DMS 273 (cell line): ENCODE data around the gene CACUL1.
"Not testable (repeated sequence)": the region's sequence is repeated elsewhere in the genome, so short reads cannot be mapped to it uniquely, and the experiment has no call there.

ENCODE experiments used
- DNase-seq: peaks from one replicate; lab custom pipeline; 2025; ENCODE audit not compliant: unreplicated experiment; lab: John Stamatoyannopoulos, UW

CACUL1 gene

GRCh38 chr10:118754556-118755423, at the start of gene CACUL1:
Gene CACUL1, minus strand, starts transcription at chr10:118754970. Its CDS starts 208 bp downstream, at chr10:118754762.
- peak; percentile 99 for DNase-seq

- DNase-seq = no peak
These were observed 49.5 kb upstream of the CACUL1 start for GRCh38 chr10:118804262-118804773.

- no peak for DNase-seq
These were observed 47.5 kb upstream of the CACUL1 start for GRCh38 chr10:118802126-118802793.

GRCh38 chr10:118800920-118801319, 46.1 kb upstream of the CACUL1 start:
- DNase-seq = peak; percentile 60

- DNase-seq = no peak
These were observed 45.0 kb upstream of the CACUL1 start for GRCh38 chr10:118799777-118800176.

- no peak for DNase-seq
These were observed 43.5 kb upstream of the CACUL1 start for GRCh38 chr10:118798231-118798662.

- not testable (repeated sequence) for DNase-seq
These were observed 40.2 kb upstream of the CACUL1 start for GRCh38 chr10:118794971-118795370.

- DNase-seq = no peak
These were observed 38.8 kb upstream of the CACUL1 start for GRCh38 chr10:118793545-118793944.

GRCh38 chr10:118792526-118792925, 37.8 kb upstream of the CACUL1 start:
- DNase-seq = no peak

GRCh38 chr10:118790058-118790457, 35.3 kb upstream of the CACUL1 start:
- no peak for DNase-seq

GRCh38 chr10:118785551-118785950, 30.8 kb upstream of the CACUL1 start:
- DNase-seq = no peak

- no peak for DNase-seq
These were observed 29.2 kb upstream of the CACUL1 start for GRCh38 chr10:118783776-118784545.

- DNase-seq = not testable (repeated sequence)
These were observed 28.2 kb upstream of the CACUL1 start for GRCh38 chr10:118782916-118783465.

GRCh38 chr10:118781541-118781940, 26.8 kb upstream of the CACUL1 start:
- DNase-seq = no peak

GRCh38 chr10:118778727-118779126, 24.0 kb upstream of the CACUL1 start:
- no peak for DNase-seq

- no peak for DNase-seq
These were observed 22.2 kb upstream of the CACUL1 start for GRCh38 chr10:118776960-118777359.

GRCh38 chr10:118776033-118776432, 21.3 kb upstream of the CACUL1 start:
- DNase-seq = no peak

- DNase-seq = no peak
These were observed 20.7 kb upstream of the CACUL1 start for GRCh38 chr10:118775478-118775877.

GRCh38 chr10:118773041-118773440, 18.3 kb upstream of the CACUL1 start:
- no peak for DNase-seq

- DNase-seq = no peak
These were observed 17.2 kb upstream of the CACUL1 start for GRCh38 chr10:118771976-118772375.
